ENCODE results near the gene EXOC6. TPM values are rescaled to one million over a fixed set of nuclear protein-coding genes. Genes with fewer than 3 reads are reported as not detected.

The EXOC6 gene
- total RNA-seq, 2 experiments from 2014 or later = 8.8 to 9.5 TPM

GRCh38 chr10:93106631-93107072 is 258.3 kb downstream of the EXOC6 start:
- TF ChIP-seq, protein P1, sequence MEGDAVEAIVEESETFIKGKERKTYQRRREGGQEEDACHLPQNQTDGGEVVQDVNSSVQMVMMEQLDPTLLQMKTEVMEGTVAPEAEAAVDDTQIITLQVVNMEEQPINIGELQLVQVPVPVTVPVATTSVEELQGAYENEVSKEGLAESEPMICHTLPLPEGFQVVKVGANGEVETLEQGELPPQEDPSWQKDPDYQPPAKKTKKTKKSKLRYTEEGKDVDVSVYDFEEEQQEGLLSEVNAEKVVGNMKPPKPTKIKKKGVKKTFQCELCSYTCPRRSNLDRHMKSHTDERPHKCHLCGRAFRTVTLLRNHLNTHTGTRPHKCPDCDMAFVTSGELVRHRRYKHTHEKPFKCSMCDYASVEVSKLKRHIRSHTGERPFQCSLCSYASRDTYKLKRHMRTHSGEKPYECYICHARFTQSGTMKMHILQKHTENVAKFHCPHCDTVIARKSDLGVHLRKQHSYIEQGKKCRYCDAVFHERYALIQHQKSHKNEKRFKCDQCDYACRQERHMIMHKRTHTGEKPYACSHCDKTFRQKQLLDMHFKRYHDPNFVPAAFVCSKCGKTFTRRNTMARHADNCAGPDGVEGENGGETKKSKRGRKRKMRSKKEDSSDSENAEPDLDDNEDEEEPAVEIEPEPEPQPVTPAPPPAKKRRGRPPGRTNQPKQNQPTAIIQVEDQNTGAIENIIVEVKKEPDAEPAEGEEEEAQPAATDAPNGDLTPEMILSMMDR (IDR thresholded peaks at IDR 0.05) = no peak
- Mint-ChIP-seq H3K9me3 (peaks cover 6% of the 10 kb centered on the region), H3K36me3 (ENCODE audit: low read depth) (no peaks in the 10 kb centered on the region), H3K27me3 (peaks cover 4% of the 10 kb centered on the region), H3K4me3 (no peak overlapping the region), H3K4me1 (ENCODE audit: low read depth) (no peaks in the 10 kb centered on the region), H3K27ac (no peak overlapping the region)
- no peak for DNase-seq
- no peak for ATAC-seq
- intact Hi-C loops (cut with micrococcal nuclease) = no loop called here
- POLR2A ChIA-PET = interaction anchor here (1.6 kb wide), 1 partner anchor 14 kb away, joined by 3 read pairs; no protein-coding TSS in a partner anchor
- CTCF ChIA-PET = interaction anchor here (0.8 to 3.9 kb wide), 4 partner anchors 9 to 27 kb away, joined by 3 to 18 read pairs (median 4); no protein-coding TSS in a partner anchor

Other genes with a start within 250 kb of the EXOC6 start
- under 1 TPM; 0.34 to 0.58 TPM for gene HHEX, start 158.6 kb upstream of the EXOC6 start, total RNA-seq
- not detected for gene CYP26C1, start 212.3 kb downstream of the EXOC6 start, total RNA-seq
- gene CYP26A1, start 225.4 kb downstream of the EXOC6 start, total RNA-seq = not detected